ENCODE measurements around the gene SLC44A5.

GRCh38 chr1:75208862-75209261 is 402.1 kb downstream of the SLC44A5 start:
- TF ChIP-seq, protein P1, sequence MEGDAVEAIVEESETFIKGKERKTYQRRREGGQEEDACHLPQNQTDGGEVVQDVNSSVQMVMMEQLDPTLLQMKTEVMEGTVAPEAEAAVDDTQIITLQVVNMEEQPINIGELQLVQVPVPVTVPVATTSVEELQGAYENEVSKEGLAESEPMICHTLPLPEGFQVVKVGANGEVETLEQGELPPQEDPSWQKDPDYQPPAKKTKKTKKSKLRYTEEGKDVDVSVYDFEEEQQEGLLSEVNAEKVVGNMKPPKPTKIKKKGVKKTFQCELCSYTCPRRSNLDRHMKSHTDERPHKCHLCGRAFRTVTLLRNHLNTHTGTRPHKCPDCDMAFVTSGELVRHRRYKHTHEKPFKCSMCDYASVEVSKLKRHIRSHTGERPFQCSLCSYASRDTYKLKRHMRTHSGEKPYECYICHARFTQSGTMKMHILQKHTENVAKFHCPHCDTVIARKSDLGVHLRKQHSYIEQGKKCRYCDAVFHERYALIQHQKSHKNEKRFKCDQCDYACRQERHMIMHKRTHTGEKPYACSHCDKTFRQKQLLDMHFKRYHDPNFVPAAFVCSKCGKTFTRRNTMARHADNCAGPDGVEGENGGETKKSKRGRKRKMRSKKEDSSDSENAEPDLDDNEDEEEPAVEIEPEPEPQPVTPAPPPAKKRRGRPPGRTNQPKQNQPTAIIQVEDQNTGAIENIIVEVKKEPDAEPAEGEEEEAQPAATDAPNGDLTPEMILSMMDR (IDR thresholded peaks at IDR 0.05) = no peak
- TF ChIP-seq POLR2AphosphoS5 (IDR thresholded peaks at IDR 0.05; ENCODE audit: insufficient read depth in 1 of 2, low read depth in 1 of 2) (no peak), POLR2A (IDR thresholded peaks at IDR 0.05) (no peak)
